Keratinocyte (primary cell): ENCODE data around the gene COPA.

Source experiments
- CTCF ChIP-seq, 3 experiments: IDR thresholded peaks in 1 of 3; conservative IDR thresholded peaks in 1 of 3; optimal IDR thresholded peaks in 1 of 3; 2 replicates in 2 of 3; 3 replicates in 1 of 3; pipeline versions ENCODE3 to v1.5.1; 2011; ENCODE audit warnings: low read length in 3 of 3, mild to moderate bottlenecking in 3 of 3, moderate library complexity in 2 of 3, control low read depth in 1 of 3, inconsistent platforms in 1 of 3; ENCODE audit not compliant: insufficient read depth in 2 of 3; ENCODE audit errors: extremely low read depth in 1 of 3
- EZH2 ChIP-seq: IDR thresholded peaks from one replicate; pipeline ENCODE4 v1.6.1; 2012; ENCODE audit warnings: inconsistent platforms, mild to moderate bottlenecking, low read length, moderate library complexity

- TF ChIP-seq CTCF (optimal IDR thresholded peaks at IDR 0.05 in 1 of 3, IDR thresholded peaks at IDR 0.05 in 1 of 3, conservative IDR thresholded peaks at IDR 0.05 in 1 of 3; ENCODE audit: extremely low read depth in 1 of 3, insufficient read depth in 2 of 3, low read length in 3 of 3), result no peak
- no peak for TF ChIP-seq EZH2
These were observed 92.0 kb downstream of the COPA start for GRCh38 chr1:160251011-160251410.
